ENCODE data around the gene SORCS2. TPM values are rescaled to one million over a fixed set of nuclear protein-coding genes. Genes with fewer than 3 reads are reported as not detected.

The SORCS2 gene
- total RNA-seq, 2 donors from 2014 or later, result 0.68 to 0.92 TPM

DNA sequence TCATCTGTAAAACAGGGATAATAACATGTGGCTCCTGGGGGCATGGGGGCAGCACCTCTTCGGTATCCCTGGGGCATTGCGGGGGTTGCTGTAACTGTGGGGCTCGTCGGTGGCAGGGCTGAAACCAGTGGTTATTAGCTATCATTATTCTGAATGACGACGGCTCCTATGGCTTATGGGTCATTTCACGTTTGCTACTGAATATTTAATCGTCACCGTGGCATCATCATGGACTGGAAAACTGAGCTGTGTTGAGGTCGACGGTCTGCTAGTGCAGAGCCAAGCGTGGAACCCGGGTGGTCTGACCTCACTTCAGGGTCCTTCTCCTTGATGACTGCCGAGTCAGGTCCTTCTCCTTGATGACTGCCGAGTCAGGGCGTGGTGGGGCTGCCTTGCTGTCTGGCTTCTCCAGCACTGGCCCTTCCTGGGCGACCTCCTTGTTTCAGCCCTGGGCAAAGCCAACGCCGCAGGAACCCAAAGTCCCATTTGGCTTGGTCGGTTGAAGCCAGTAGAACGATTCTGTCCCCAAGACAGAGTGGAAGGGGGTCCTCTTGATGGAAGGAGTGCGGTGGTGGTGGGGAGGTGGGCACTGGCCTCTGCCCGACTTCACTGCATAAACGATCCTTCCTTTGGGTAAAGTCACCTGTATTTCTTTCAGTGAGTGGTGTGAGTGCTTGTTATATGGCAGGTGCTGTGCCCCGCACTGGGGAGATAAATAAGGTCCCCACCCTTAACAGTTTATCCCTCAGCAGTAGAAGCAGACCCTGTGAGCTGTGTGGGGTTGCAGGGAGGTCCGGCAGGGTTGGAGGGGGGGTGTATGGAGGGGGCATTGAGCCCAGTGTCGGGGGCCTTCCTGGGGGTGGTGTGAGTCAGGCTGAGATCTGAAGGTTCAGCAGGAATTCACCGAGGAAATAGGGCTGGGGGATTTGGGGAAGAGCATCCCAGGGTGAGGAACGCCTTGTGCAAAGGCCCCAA is 201.6 kb downstream of the SORCS2 start:
- H3K4me1 ChIP-seq (ENCODE audit: control insufficient read depth in 1 of 2, low read depth in 2 of 2), result no peaks in the 10 kb centered on the region
- no peaks in the 10 kb centered on the region for H3K9me3 ChIP-seq
- H3K36me3 ChIP-seq, result no peaks in the 10 kb centered on the region
- H3K27ac ChIP-seq, result no peak overlapping the region
- DNase-seq (ENCODE audit: low spot score) (no peak), ATAC-seq (ENCODE audit: insufficient number of reproducible peaks, low FRiP score, low read depth) (no peak)
- H3K4me3 ChIP-seq, result no peak overlapping the region
- no peaks in the 10 kb centered on the region for H3K27me3 ChIP-seq (replicated peaks; ENCODE audit: insufficient read depth)
- TF ChIP-seq, protein P1, sequence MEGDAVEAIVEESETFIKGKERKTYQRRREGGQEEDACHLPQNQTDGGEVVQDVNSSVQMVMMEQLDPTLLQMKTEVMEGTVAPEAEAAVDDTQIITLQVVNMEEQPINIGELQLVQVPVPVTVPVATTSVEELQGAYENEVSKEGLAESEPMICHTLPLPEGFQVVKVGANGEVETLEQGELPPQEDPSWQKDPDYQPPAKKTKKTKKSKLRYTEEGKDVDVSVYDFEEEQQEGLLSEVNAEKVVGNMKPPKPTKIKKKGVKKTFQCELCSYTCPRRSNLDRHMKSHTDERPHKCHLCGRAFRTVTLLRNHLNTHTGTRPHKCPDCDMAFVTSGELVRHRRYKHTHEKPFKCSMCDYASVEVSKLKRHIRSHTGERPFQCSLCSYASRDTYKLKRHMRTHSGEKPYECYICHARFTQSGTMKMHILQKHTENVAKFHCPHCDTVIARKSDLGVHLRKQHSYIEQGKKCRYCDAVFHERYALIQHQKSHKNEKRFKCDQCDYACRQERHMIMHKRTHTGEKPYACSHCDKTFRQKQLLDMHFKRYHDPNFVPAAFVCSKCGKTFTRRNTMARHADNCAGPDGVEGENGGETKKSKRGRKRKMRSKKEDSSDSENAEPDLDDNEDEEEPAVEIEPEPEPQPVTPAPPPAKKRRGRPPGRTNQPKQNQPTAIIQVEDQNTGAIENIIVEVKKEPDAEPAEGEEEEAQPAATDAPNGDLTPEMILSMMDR (IDR thresholded peaks at IDR 0.05), result no peak

DNA sequence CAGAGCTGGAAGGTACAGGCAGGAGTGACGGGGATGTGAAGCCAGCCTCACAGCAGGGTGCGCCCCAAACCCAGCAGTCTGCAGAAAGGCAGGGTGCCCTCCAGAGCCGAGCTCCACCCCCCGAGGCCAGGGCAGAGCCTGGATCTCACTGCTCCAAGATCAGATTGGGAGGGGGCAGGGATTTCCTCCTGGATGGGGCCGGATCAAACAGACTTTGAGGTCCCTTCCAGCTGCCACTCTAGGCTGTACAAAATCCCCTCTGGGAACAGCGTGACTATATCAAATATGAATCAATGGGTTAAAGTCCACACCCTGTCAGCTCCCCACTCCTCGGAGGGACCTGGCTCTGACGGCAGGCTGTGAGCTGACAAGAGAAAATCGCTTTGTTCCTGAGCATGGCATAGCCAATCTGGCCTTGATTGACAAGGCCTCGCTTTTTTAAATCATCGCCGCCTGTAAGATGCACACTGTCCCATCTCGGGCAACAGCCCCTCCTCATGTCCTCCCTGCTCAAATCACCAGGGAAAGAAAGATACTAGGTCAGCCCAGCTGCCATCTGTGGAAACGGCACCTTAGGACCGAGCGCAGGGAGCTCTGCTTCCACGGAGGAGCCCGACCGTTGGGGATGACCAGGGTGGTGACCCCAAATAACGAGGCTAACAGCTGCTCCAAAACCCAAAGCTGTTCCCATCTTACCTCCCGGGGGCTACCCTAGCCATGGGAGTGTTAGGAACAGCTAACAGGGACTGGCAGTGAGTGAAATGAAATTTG is 202.5 kb downstream of the SORCS2 start:
- Histone ChIP-seq H3K27ac (no peak overlapping the region), H3K27me3 (replicated peaks; ENCODE audit: insufficient read depth) (no peaks in the 10 kb centered on the region), H3K36me3 (no peaks in the 10 kb centered on the region), H3K4me1 (ENCODE audit: control insufficient read depth in 1 of 2, low read depth in 2 of 2) (no peaks in the 10 kb centered on the region), H3K4me3 (no peak overlapping the region), H3K9me3 (no peaks in the 10 kb centered on the region)
- TF ChIP-seq, protein P1 (IDR thresholded peaks at IDR 0.05), result no peak
- no peak for ATAC-seq (ENCODE audit: insufficient number of reproducible peaks, low FRiP score, low read depth)
- no peak for DNase-seq (ENCODE audit: low spot score)

DNA sequence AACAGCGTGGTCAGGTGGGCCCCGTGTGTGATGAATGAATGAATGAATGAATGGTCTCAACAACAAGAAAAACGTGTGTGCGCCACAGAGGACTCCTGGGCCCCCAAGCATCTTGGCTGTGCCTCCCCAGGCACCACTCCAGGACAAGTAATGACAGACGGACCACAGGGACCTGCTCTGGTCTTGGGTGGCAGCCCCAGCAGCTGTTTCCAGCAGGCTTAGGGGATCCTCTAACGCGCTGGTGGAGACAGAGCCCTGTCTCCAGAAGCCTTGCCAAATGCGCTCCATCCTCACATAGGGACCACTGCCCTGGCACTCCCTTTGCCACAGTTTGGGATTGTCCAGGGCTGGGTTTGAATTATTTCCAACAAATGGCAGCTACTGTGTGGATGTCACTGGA is 203.3 kb downstream of the SORCS2 start:
- Histone ChIP-seq H3K9me3 (no peaks in the 10 kb centered on the region), H3K4me3 (no peak overlapping the region), H3K27ac (no peak overlapping the region), H3K36me3 (no peaks in the 10 kb centered on the region), H3K4me1 (ENCODE audit: control insufficient read depth in 1 of 2, low read depth in 2 of 2) (no peaks in the 10 kb centered on the region), H3K27me3 (replicated peaks; ENCODE audit: insufficient read depth) (no peaks in the 10 kb centered on the region)
- ATAC-seq (ENCODE audit: insufficient number of reproducible peaks, low FRiP score, low read depth), result no peak
- DNase-seq (ENCODE audit: low spot score), result no peak
- TF ChIP-seq, protein P1 (IDR thresholded peaks at IDR 0.05), result no peak

DNA sequence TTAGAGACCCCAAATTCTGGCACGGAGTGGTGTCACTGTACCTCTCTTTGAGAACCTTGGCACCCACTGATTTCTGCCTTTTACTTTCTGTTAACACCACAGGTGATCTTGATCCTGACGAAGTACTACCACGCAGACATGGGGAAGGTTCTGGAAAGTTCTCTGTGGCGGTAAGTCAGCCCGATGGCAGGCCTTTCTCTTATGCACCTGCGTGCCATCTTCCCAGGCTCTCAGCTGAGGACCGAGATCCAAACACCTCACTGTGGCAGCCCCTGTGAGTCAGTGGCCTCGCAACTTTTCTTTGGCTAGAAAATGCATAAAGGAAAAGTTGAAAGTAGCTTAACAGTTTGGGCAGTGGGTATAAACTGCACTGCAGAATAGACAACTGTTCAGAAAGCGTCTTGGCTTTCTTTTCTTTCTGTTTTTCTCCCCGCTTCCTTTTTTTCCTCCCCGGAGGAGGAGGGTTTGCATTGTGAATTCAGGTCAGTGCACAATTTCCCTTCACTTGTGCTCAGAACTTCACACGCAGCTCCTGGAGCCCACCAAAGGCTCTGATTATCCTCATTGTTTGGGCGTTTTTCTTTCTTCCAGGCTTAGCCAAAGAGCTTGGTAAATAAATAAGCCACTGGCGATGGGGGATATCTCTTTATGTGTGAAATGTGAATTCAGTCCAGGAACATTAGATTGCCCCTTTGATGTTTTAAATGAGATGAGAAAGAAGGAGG is 204.0 kb downstream of the SORCS2 start:
- H3K4me3 ChIP-seq, result no peak overlapping the region
- no peak for ATAC-seq (ENCODE audit: insufficient number of reproducible peaks, low FRiP score, low read depth)
- no peaks in the 10 kb centered on the region for H3K4me1 ChIP-seq (ENCODE audit: control insufficient read depth in 1 of 2, low read depth in 2 of 2)
- no peaks in the 10 kb centered on the region for H3K9me3 ChIP-seq
- H3K36me3 ChIP-seq, result no peaks in the 10 kb centered on the region
- no peak for DNase-seq (ENCODE audit: low spot score)
- no peak overlapping the region for H3K27ac ChIP-seq
- TF ChIP-seq, protein P1 (IDR thresholded peaks at IDR 0.05), result no peak
- H3K27me3 ChIP-seq (replicated peaks; ENCODE audit: insufficient read depth), result no peaks in the 10 kb centered on the region
